IMR-90 (cell line): Measurements from ENCODE around the gene KHDRBS1. TPM values are rescaled to one million over a fixed set of nuclear protein-coding genes. Genes with fewer than 3 reads are reported as not detected.

Experiments
- ATAC-seq: fragments of 200-7000 bp; cut with Tn5 transposase; 2 replicates; pipeline ENCODE4 v1.9.1; 2020; ENCODE audit warnings: low read depth, mild to moderate bottlenecking, moderate library complexity
- BruUV-seq: library from RNA; stranded (reverse); fragments of 400-500 nt; replicated peaks from 2 replicates; lab custom pipeline; 2021; lab: Mats Ljungman, UMichigan
- CTCF ChIA-PET: fragments of 300-600 bp; formaldehyde crosslinking; extraction: SDS; loops from one replicate; lab custom pipeline; 2021; ENCODE audit warnings: antibody characterized with exemption; lab: Yijun Ruan, JAX
- POLR2A ChIA-PET: fragments of 300-600 bp; sonication (Branson Sonifier 250); formaldehyde crosslinking; loops from one replicate; lab custom pipeline; 2022; ENCODE audit warnings: antibody characterized with exemption; ENCODE audit not compliant: unreplicated experiment; lab: Charles Lee
- DNase-seq: peaks from one replicate; pipeline ENCODE4 v3.0.0; 2013
- H2AFZ ChIP-seq: replicated peaks from 2 replicates; pipeline ENCODE3; 2013; ENCODE audit warnings: low read length, mild to moderate bottlenecking; ENCODE audit not compliant: poor library complexity
- H2AK5ac ChIP-seq: 2 replicates; pipeline ENCODE4 v1.6.1; 2013; ENCODE audit warnings: low read depth, low read length, inconsistent platforms
- H2AK9ac ChIP-seq: replicated peaks from 2 replicates; pipeline ENCODE3; 2013; ENCODE audit warnings: mild to moderate bottlenecking, low read depth, low read length, moderate library complexity; ENCODE audit not compliant: poor library complexity
- H2BK120ac ChIP-seq: 2 replicates; pipeline ENCODE4 v1.6.1; 2013; ENCODE audit warnings: low read depth, low read length, inconsistent platforms
- H2BK15ac ChIP-seq: 3 replicates; pipeline ENCODE4 v1.6.1; 2013; ENCODE audit warnings: low read depth, low read length, inconsistent platforms
- H2BK20ac ChIP-seq: 2 replicates; pipeline ENCODE4 v1.6.1; 2013; ENCODE audit warnings: low read depth, mild to moderate bottlenecking, inconsistent platforms, low read length, moderate library complexity
- H2BK5ac ChIP-seq: 2 replicates; pipeline ENCODE4 v1.6.1; 2013; ENCODE audit warnings: mild to moderate bottlenecking, low read depth, low read length, inconsistent platforms; ENCODE audit not compliant: poor library complexity, severe bottlenecking
- H3K14ac ChIP-seq: replicated peaks from 2 replicates; pipeline ENCODE4 v1.6.1; 2013; ENCODE audit warnings: low read depth, low read length, inconsistent platforms
- H3K18ac ChIP-seq: 2 replicates; pipeline ENCODE4 v1.6.1; 2013; ENCODE audit warnings: low read depth, low read length, control low read depth
- H3K23ac ChIP-seq: 2 replicates; pipeline ENCODE4 v1.6.1; 2013; ENCODE audit warnings: low read depth, low read length, inconsistent platforms
- H3K27ac ChIP-seq: 2 replicates; pipeline ENCODE4 v1.5.1; 2013; ENCODE audit warnings: mild to moderate bottlenecking, control low read depth, low read length; ENCODE audit not compliant: insufficient read depth
- H3K27me3 ChIP-seq: 2 replicates; pipeline ENCODE4 v1.6.1; 2013; ENCODE audit warnings: low read length; ENCODE audit not compliant: control insufficient read depth, insufficient read depth
- H3K36me3 ChIP-seq: 2 replicates; pipeline ENCODE4 v1.6.1; 2013; ENCODE audit warnings: low read length, mixed read lengths; ENCODE audit not compliant: control insufficient read depth, insufficient read depth
- H3K4ac ChIP-seq: 2 replicates; pipeline ENCODE4 v1.6.1; 2013; ENCODE audit warnings: low read depth, low read length, inconsistent platforms
- H3K4me1 ChIP-seq: 2 replicates; pipeline ENCODE4 v1.6.1; 2013; ENCODE audit warnings: low read length, mixed read lengths; ENCODE audit not compliant: control insufficient read depth, insufficient read depth
- H3K4me2 ChIP-seq: 2 replicates; pipeline ENCODE4 v1.6.1; 2013; ENCODE audit warnings: low read depth, mild to moderate bottlenecking, control low read depth, low read length, moderate library complexity
- H3K4me3 ChIP-seq: 2 replicates; pipeline ENCODE4 v1.5.1; 2013; ENCODE audit warnings: low read depth, mild to moderate bottlenecking, control low read depth, low read length, moderate library complexity; ENCODE audit not compliant: insufficient read depth
- H3K56ac ChIP-seq: 2 replicates; pipeline ENCODE4 v1.6.1; 2013; ENCODE audit warnings: low read length, inconsistent platforms; ENCODE audit not compliant: insufficient read depth; ENCODE audit errors: extremely low read depth
- H3K79me1 ChIP-seq, 2 experiments: 2 replicates each; pipeline ENCODE4 v1.6.1; 2013; ENCODE audit warnings: low read length in 2 of 2, inconsistent platforms in 1 of 2, low read depth in 1 of 2
- H3K9ac ChIP-seq: 2 replicates; pipeline ENCODE4 v1.6.1; 2013; ENCODE audit warnings: low read depth, low read length, control low read depth
- H3K9me1 ChIP-seq: 2 replicates; pipeline ENCODE4 v1.6.1; 2013; ENCODE audit warnings: low read length, inconsistent platforms; ENCODE audit not compliant: insufficient read depth
- H3K9me3 ChIP-seq: 2 replicates; pipeline ENCODE4 v1.6.1; 2013; ENCODE audit warnings: low read length; ENCODE audit not compliant: control insufficient read depth, insufficient read depth
- H4K20me1 ChIP-seq: 2 replicates; pipeline ENCODE4 v1.6.1; 2013; ENCODE audit warnings: low read length, inconsistent platforms; ENCODE audit not compliant: insufficient read depth
- H4K5ac ChIP-seq: 2 replicates; pipeline ENCODE4 v1.6.1; 2013; ENCODE audit warnings: mild to moderate bottlenecking, low read depth, low read length, control low read depth
- H4K8ac ChIP-seq, 2 experiments: 2 replicates each; pipeline ENCODE4 v1.6.1; 2013; ENCODE audit warnings: low read depth in 2 of 2, low read length in 2 of 2, control low read depth in 1 of 2, inconsistent platforms in 1 of 2
- H4K91ac ChIP-seq: 2 replicates; pipeline ENCODE4 v1.6.1; 2013; ENCODE audit warnings: low read depth, low read length, inconsistent platforms; ENCODE audit not compliant: insufficient read depth
- BHLHE40 ChIP-seq: fragments of 150-350 bp; IDR thresholded peaks from 2 replicates; pipeline ENCODE4 v1.6.1; 2016; ENCODE audit warnings: mild to moderate bottlenecking, low read depth, low read length
- CEBPB ChIP-seq: IDR thresholded peaks from 2 replicates; pipeline ENCODE4 v1.6.1; 2012; ENCODE audit warnings: low read depth, low read length, improper control_type of control experiment
- CHD1 ChIP-seq: IDR thresholded peaks from 2 replicates; pipeline ENCODE4 v1.6.1; 2012; ENCODE audit warnings: low read depth, low read length, improper control_type of control experiment
- CTCF ChIP-seq: conservative IDR thresholded peaks from 2 replicates; pipeline ENCODE4 v1.5.1; 2012; ENCODE audit warnings: mild to moderate bottlenecking, low read depth, low read length, improper control_type of control experiment
- ELK1 ChIP-seq: fragments of 150-350 bp; IDR thresholded peaks from 2 replicates; pipeline ENCODE4 v1.6.1; 2016; ENCODE audit warnings: low read depth, mild to moderate bottlenecking, low read length, moderate library complexity, borderline replicate concordance
- FOS ChIP-seq: fragments of 150-350 bp; IDR thresholded peaks from 2 replicates; pipeline ENCODE4 v1.6.1; 2016; ENCODE audit warnings: low read depth, low read length
- MAFK ChIP-seq: IDR thresholded peaks from 2 replicates; pipeline ENCODE4 v1.6.1; 2012; ENCODE audit warnings: low read depth, low read length, improper control_type of control experiment
- MAZ ChIP-seq: IDR thresholded peaks from 2 replicates; pipeline ENCODE4 v1.6.1; 2012; ENCODE audit warnings: low read depth, mild to moderate bottlenecking, low read length, improper control_type of control experiment, moderate library complexity, borderline replicate concordance
- MXI1 ChIP-seq: IDR thresholded peaks from 2 replicates; pipeline ENCODE4 v1.6.1; 2012; ENCODE audit warnings: low read depth, mild to moderate bottlenecking, low read length, moderate library complexity, borderline replicate concordance
- NFE2L2 ChIP-seq: fragments of 150-350 bp; IDR thresholded peaks from 2 replicates; pipeline ENCODE4 v1.6.1; 2016; ENCODE audit warnings: low read depth, mild to moderate bottlenecking, low read length
- POLR2A ChIP-seq: IDR thresholded peaks from 2 replicates; pipeline ENCODE4 v1.6.1; 2012; ENCODE audit warnings: mild to moderate bottlenecking, low read depth, low read length
- RAD21 ChIP-seq: IDR thresholded peaks from 2 replicates; pipeline ENCODE4 v1.6.1; 2012; ENCODE audit warnings: low read length, improper control_type of control experiment
- RCOR1 ChIP-seq: IDR thresholded peaks from 2 replicates; pipeline ENCODE4 v1.6.1; 2012; ENCODE audit warnings: mild to moderate bottlenecking, low read length, improper control_type of control experiment; ENCODE audit not compliant: insufficient replicate concordance
- RFX5 ChIP-seq: IDR thresholded peaks from 2 replicates; pipeline ENCODE4 v1.8.0; 2012; ENCODE audit warnings: low read depth, mild to moderate bottlenecking, low read length, moderate library complexity
- SMC3 ChIP-seq: fragments of 150-350 bp; IDR thresholded peaks from 2 replicates; pipeline ENCODE4 v1.6.1; 2016; ENCODE audit warnings: low read depth, mild to moderate bottlenecking, antibody characterized with exemption, low read length, moderate library complexity
- USF2 ChIP-seq: fragments of 150-350 bp; IDR thresholded peaks from 2 replicates; pipeline ENCODE4 v1.6.1; 2017; ENCODE audit warnings: mild to moderate bottlenecking, antibody characterized with exemption, low read length, low read depth
- WGBS, 2 experiments: methylation state at CpG; one replicate each; pipeline versions ENCODE4 v1.1.5 to v1.1.7; 2013; ENCODE audit warnings: missing lambda C conversion rate in 2 of 2; ENCODE audit not compliant: insufficient read length in 1 of 2; ENCODE audit errors: extremely low coverage in 2 of 2; 5-methylcytosine and 5-hydroxymethylcytosine counted together
- dilution Hi-C: fragments of 300-500 bp; cut with HindIII; formaldehyde crosslinking; loops from one replicate; pipeline ENCODE4 v1.14.3; 2018; ENCODE audit warnings: low sequenced_read_pairs; ENCODE audit not compliant: unreplicated experiment
- in situ Hi-C: fragments of 300-500 bp; cut with MboI; formaldehyde crosslinking; loops from 3 replicates; pipeline ENCODE4 v1.14.3; 2019; ENCODE audit warnings: low sequenced_read_pairs, inconsistent platforms, mixed read lengths
- intact Hi-C: fragments of 100-400 bp; cut with micrococcal nuclease; formaldehyde crosslinking; loops from 2 replicates; pipeline ENCODE4 v1.10.0; 2022
- polyA plus RNA-seq, 3 experiments: library from polyadenylated mRNA; depleted of rRNA; stranded (reverse); fragments of >200 nt; gene quantifications; 2 replicates each; pipeline ENCODE4 v1.2.3, GENCODE V29; 2012; ENCODE audit warnings: low replicate concordance in 1 of 3
- total RNA-seq: library from RNA; depleted of rRNA; stranded (reverse); fragments of >200 nt; gene quantifications from 2 replicates; pipeline ENCODE4 v1.2.3, GENCODE V29; 2012

KHDRBS1 gene
- total and polyA plus RNA-seq, 2 of the 4 experiments (the other 2 are of a cell fraction), result 33.7 to 67.6 TPM

GRCh38 chr1:32091176-32091575 is 77.5 kb downstream of the KHDRBS1 start:
- Histone ChIP-seq H4K91ac (no peak overlapping the region), H3K9me3 (no peaks in the 10 kb centered on the region), H3K79me1 (peaks cover 1 to 15% of the 10 kb centered on the region in 2 experiments; a peak in 3 of 4 replicates), H3K4me3 (no peak overlapping the region), H3K9ac (no peak overlapping the region), H3K23ac (no peak overlapping the region), H3K27ac (no peak overlapping the region), H3K18ac (no peak overlapping the region), H3K56ac (no peak overlapping the region), H4K5ac (no peak overlapping the region), H4K8ac (no peak overlapping the region), H2BK20ac (no peak overlapping the region), H3K27me3 (no peaks in the 10 kb centered on the region), H3K4me2 (no peak overlapping the region), H3K36me3 (peaks cover 43% of the 10 kb centered on the region), H3K4me1 (no peaks in the 10 kb centered on the region), H3K9me1 (peaks cover 12% of the 10 kb centered on the region; the same call in 1 of the 2 replicates), H2BK15ac (no peak overlapping the region), H2BK5ac (no peak overlapping the region), H2AK9ac (no peak overlapping the region), H2AK5ac (no peak overlapping the region), H4K20me1 (no peaks in the 10 kb centered on the region), H2BK120ac (no peak overlapping the region), H2AFZ (no peak overlapping the region), H3K14ac (no peak overlapping the region), H3K4ac (no peak overlapping the region)
- in situ Hi-C loops, result no loop called here
- TF ChIP-seq MAFK (no peak), BHLHE40 (no peak), FOS (no peak), CTCF (no peak), RAD21 (no peak), SMC3 (no peak), ELK1 (no peak), MXI1 (no peak), RCOR1 (no peak), NFE2L2 (no peak), CEBPB (no peak), RFX5 (no peak), MAZ (no peak), CHD1 (no peak), POLR2A (no peak), USF2 (no peak)
- DNase-seq, result no peak
- no TSS peak for BruUV-seq
- POLR2A ChIA-PET, result no interaction called here
- intact Hi-C loops, result no loop called here
- ATAC-seq, result no peak
- dilution Hi-C loops, result no loop called here
- CTCF ChIA-PET, result interaction anchor here (1.7 kb wide), 1 partner anchor 17 kb away, joined by 4 read pairs; the partner anchor contains the start of gene KPNA6
- WGBS, 2 experiments, result no CpG with 5 or more reads among the region's 8 CpGs
